HFFc6 (cell line): ENCODE results near the gene BTD. TPM values are rescaled to one million over a fixed set of nuclear protein-coding genes. Genes with fewer than 3 reads are reported as not detected.

Experiments
- DNase-seq: peaks from one replicate; pipeline ENCODE4 v3.0.0-alpha.2; 2018
- H3K27ac Mint-ChIP-seq: 2 replicates; pipeline ENCODE4 v1.8.0; 2020; ENCODE audit warnings: mild to moderate bottlenecking, mixed read lengths
- H3K27me3 Mint-ChIP-seq: 2 replicates; pipeline ENCODE4 v1.8.0; 2021; ENCODE audit warnings: mild to moderate bottlenecking, moderate library complexity, mixed read lengths; ENCODE audit not compliant: insufficient read depth
- H3K36me3 Mint-ChIP-seq: 2 replicates; pipeline ENCODE4 v1.8.0; 2021; ENCODE audit warnings: low read depth, mixed read lengths
- H3K4me1 Mint-ChIP-seq: 2 replicates; pipeline ENCODE4 v1.8.0; 2020; ENCODE audit warnings: low read depth, mixed read lengths
- H3K4me3 Mint-ChIP-seq: 2 replicates; pipeline ENCODE4 v1.8.0; 2020; ENCODE audit warnings: mild to moderate bottlenecking, moderate library complexity, mixed read lengths
- H3K9me3 Mint-ChIP-seq: 2 replicates; pipeline ENCODE4 v1.8.0; 2020; ENCODE audit warnings: mild to moderate bottlenecking, mixed read lengths
- CTCF ChIP-seq: fragments of 200-600 bp; sonication (generic); IDR thresholded peaks from 2 replicates; pipeline ENCODE4 v1.5.0; 2021; ENCODE audit warnings: antibody characterized with exemption, mild to moderate bottlenecking
- total RNA-seq, 6 experiments: library from RNA; stranded (reverse); fragmentation: NEBNext Ultra II Directional; extraction: Animal tissue kit (Norgen Biotek cat#: 25700); gene quantifications; 2 replicates in 1 of 6; 3 replicates in 5 of 6; pipeline ENCODE4 v1.2.3, GENCODE V29; 2021

BTD gene
- total RNA-seq, 6 experiments from 2014 or later = 13.9 to 22.7 (median 17.2) TPM

- Mint-ChIP-seq H3K27ac (peak overlapping the region; percentile 32; the same call in 1 of the 2 replicates), H3K4me1 (peaks cover 25% of the 10 kb centered on the region), H3K9me3 (no peaks in the 10 kb centered on the region), H3K27me3 (no peaks in the 10 kb centered on the region), H3K4me3 (no peak overlapping the region), H3K36me3 (peaks cover 5% of the 10 kb centered on the region; the same call in 1 of the 2 replicates)
- TF ChIP-seq CTCF = no peak
- no peak for DNase-seq
Measured at GRCh38 chr3:15578289-15578867, 23.2 kb upstream of the BTD start.

DNA sequence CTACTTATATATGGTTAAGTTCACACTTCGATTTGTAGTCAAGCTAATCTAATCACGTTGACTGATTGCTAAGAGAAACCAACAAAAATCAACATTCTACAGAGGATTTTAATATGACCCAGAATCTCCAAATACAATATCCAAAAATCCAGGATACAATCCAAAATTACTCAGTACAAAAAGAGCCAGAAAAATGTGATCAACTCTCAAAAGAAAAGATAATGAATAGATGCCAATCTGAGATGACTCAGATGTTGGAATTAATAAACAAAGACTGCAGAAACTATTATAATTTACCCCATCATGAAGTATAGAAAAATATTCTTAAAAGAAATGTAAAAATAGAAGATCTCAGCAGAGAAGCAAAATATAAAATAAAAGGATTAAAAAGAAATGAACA lies 22.5 kb upstream of the BTD start:
- Mint-ChIP-seq H3K27ac (peak overlapping the region; percentile 32), H3K36me3 (peaks cover 5% of the 10 kb centered on the region; the same call in 1 of the 2 replicates), H3K27me3 (no peaks in the 10 kb centered on the region), H3K9me3 (no peaks in the 10 kb centered on the region), H3K4me3 (no peak overlapping the region), H3K4me1 (peaks cover 25% of the 10 kb centered on the region)
- TF ChIP-seq CTCF = no peak
- DNase-seq = no peak

DNA sequence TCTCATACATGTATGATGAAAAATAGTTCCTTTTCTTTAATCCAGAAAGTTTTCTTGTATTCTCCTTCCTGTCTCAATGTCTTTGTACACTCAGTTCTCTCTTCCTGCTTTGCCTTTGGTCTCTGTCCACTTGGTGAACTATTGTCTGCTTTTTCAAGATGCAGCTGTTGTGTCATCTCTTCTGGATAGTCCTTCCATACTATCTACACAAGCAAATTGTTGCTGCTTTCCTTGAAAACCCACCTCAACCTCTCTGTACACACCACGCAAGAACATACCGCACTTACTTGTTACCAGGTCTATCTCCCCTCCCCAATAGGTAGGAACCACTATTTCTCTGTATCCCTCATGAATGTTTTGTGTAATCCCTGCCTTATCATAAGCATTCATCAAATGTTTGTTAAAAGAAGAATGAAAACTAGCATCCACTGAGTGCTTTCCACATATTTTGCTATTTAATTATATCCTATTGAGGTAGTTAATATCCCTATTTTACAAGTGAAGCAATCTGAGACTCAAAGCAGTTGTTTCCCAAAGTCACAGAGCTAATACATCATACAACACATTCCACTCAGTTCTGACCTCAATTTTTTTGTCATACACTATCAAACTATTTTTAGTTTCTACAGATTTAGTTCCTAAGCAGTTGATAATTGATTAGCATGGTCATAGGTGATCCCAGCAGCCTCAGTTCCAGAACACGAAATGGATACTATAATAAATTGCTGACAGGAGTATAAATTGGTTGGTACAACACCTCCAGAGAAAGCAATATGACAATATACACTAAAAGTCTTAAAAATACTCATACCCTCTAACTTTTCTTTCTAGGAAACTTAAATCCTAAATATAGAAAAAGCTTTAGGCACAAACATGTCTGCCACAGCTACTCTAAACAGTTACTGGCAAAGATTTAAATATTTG lies 19.8 kb upstream of the BTD start:
- peak overlapping the region; percentile 37 for H3K27ac Mint-ChIP-seq
- peaks cover 8% of the 10 kb centered on the region; the same call in 1 of the 2 replicates for H3K36me3 Mint-ChIP-seq
- TF ChIP-seq CTCF = no peak
- no peaks in the 10 kb centered on the region for H3K9me3 Mint-ChIP-seq
- DNase-seq = peak; percentile 14
- H3K27me3 Mint-ChIP-seq = no peaks in the 10 kb centered on the region
- H3K4me1 Mint-ChIP-seq = peaks cover 25% of the 10 kb centered on the region
- H3K4me3 Mint-ChIP-seq = no peak overlapping the region

DNA sequence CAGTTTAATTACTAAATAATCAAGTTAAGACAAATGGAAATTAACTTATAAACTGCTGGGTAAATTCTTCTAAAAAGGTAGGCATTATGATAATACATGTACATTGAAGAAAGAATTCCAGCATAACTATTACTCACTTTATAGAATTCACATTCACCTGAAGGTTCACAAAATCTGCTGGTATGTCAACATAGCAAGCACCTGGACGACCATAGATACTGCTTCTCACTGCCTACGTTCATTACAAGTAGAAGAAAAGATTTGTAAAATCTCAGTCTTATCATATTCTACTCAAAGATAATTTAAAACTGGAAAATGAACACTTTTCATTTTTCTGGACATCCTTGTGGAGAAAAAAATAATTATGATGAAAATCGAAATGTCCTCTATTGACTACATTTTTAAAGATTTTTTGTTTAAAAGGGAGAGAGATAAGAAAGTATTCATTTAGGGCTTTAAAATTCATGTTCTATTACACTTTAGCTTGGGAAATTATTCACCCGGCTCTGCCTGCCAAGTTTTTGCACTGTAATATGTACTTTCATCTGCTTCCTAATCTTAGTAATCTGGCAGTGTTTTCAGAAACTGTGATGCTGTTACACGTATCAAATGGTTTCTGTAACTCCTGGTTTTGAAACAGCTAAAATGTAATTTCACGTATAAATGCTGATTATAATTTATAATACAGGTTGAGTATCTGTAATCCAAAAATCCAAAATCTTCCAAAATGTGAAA lies 16.3 kb upstream of the BTD start:
- Mint-ChIP-seq H3K27ac (no peak overlapping the region), H3K27me3 (no peaks in the 10 kb centered on the region), H3K4me3 (no peak overlapping the region)

More for the DNA sequence above, 16.3 kb upstream of the BTD start:
- H3K9me3 Mint-ChIP-seq = no peaks in the 10 kb centered on the region
- no peak for DNase-seq
- no peak for TF ChIP-seq CTCF
- peaks cover 8% of the 10 kb centered on the region; the same call in 1 of the 2 replicates for H3K36me3 Mint-ChIP-seq
- peaks cover 9% of the 10 kb centered on the region for H3K4me1 Mint-ChIP-seq
